ENCODE data around the gene MDC1. TPM values are rescaled to one million over a fixed set of nuclear protein-coding genes. Genes with fewer than 3 reads are reported as not detected.
"Not testable (repeated sequence)": the region's sequence is repeated elsewhere in the genome, so short reads cannot be mapped to it uniquely, and the experiment has no call there.

The MDC1 gene
- total RNA-seq, 2 experiments from 2014 or later: 67.4 to 83.9 TPM

DNA sequence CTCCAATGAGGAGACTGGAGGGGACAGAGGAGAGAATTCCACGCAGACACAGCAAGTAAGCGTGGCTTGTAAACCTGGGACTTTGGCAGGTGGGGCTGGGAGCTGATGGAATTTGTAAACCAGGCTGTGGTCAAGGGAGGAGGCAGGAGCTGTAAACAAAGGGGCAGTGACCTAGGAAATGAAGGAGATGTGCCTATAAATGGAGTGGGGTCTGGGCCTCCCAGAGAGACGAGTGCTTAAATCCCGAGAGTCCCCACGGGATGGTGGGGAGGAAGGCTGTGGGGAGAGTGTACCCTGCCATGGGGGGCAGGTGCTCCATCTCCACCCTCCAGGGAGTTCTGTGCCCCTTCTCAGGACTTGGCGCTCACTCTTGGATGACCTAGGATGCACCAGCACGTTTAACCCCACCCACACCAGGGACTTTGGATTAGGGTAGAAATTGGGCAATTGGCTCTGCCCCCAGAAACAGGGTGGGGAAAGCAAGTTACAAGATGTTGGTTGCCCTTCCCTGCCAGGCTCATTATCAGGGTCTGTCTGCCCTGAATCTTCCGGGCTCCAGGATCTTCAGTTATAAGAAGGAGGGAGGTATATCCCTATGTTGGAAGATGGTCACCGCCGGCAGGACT is 40.3 kb downstream of the MDC1 start:
- CTCF ChIA-PET: interaction anchor here (0.9 to 23.7 kb wide), 3 partner anchors 50 to 230 kb away, joined by 3 to 936 read pairs (median 4); partner anchors contain the start of genes FLOT1, MDC1 and TUBB
- no peak overlapping the region for H3K27ac Mint-ChIP-seq

DNA sequence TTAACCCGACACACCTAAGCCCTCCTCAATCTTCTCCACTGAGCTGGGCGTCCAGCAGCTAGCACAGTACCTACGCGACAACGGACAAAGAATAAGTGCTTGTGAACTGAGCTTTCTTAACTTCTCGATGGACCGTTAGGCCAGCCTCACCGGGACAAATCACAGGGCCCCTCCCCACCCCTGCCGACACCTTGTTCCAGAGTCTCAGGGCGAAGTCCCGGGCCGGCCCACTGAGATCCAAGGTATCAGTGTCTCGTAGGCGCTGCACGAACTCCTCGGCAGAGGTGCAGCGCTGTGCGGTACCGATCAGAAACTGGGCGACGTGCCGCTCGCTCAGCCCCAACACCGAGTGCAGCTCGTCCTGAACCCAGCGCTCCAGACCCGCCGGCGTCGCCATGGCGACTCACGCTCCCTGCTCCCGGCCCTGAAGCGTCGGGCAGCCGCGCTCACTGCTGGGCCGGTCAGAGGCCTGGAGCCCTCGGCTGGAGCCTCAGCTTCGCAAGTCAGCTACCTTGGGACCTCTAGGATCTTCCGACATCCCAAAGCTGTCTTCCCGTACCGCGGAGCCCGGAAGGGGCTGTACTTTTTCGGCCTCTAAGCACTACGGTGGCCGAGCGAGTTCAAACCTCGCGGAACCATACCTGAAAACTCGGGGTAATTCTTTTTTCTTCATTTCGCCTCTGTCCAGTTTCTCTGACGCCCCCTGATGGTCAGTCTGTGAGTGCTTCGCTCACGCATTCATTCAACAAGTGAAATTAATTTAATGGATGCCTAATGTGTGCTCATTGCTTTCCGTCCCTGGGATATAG is 44.4 kb downstream of the MDC1 start, which contains the start of gene DHX16:
DHX16 (minus strand) TSS at position 562 of the 809 bp plus-strand sequence; CDS start at position 397, 165 bp downstream.
- H3K9me3 Mint-ChIP-seq (ENCODE audit: low read depth): no peaks in the 10 kb centered on the region
- CTCF ChIA-PET: interaction anchor here (0.7 to 23.7 kb wide), 28 partner anchors 8 to 219 kb away, joined by 3 to 936 read pairs (median 6); partner anchors contain the start of genes ABCF1, FLOT1, MDC1 and NRM
- peak; percentile 95 for DNase-seq
- H3K36me3 Mint-ChIP-seq: peaks cover 33% of the 10 kb centered on the region
- peak within 1 kb of the TSS; percentile 94 for H3K4me3 Mint-ChIP-seq
- H3K27ac Mint-ChIP-seq: peak within 1 kb of the TSS; percentile 79
- no peaks in the 10 kb centered on the region for H3K27me3 Mint-ChIP-seq
- peak; percentile 85 for ATAC-seq
- peaks cover 38% of the 10 kb centered on the region for H3K4me1 Mint-ChIP-seq

More for the DNA sequence above, 40.3 kb downstream of the MDC1 start:
- Mint-ChIP-seq H3K36me3 (peaks cover 53% of the 10 kb centered on the region), H3K4me3 (no peak overlapping the region), H3K27me3 (no peaks in the 10 kb centered on the region), H3K9me3 (ENCODE audit: low read depth) (no peaks in the 10 kb centered on the region), H3K4me1 (peaks cover 44% of the 10 kb centered on the region)
- DNase-seq: no peak
- ATAC-seq: no peak

- Mint-ChIP-seq H3K27me3 (no peaks in the 10 kb centered on the region), H3K27ac (no peak overlapping the region), H3K9me3 (ENCODE audit: low read depth) (no peaks in the 10 kb centered on the region), H3K4me1 (peaks cover 35% of the 10 kb centered on the region), H3K4me3 (peak overlapping the region; percentile 94), H3K36me3 (peaks cover 24% of the 10 kb centered on the region)
- ATAC-seq: no peak
- CTCF ChIA-PET: interaction anchor here (1.1 to 23.7 kb wide), 4 partner anchors 14 to 126 kb away, joined by 4 to 936 read pairs (median 6); partner anchors contain the start of genes FLOT1, MDC1 and TUBB
- DNase-seq: no peak
Measured at GRCh38 chr6:30670760-30671527, 46.1 kb downstream of the MDC1 start.

GRCh38 chr6:30666300-30666699 is 50.8 kb downstream of the MDC1 start:
- H3K27me3 Mint-ChIP-seq; H3K9me3 Mint-ChIP-seq (ENCODE audit: low read depth); H3K4me3 Mint-ChIP-seq: not testable (repeated sequence)
- CTCF ChIA-PET: interaction anchor here (1.3 to 23.7 kb wide), 2 partner anchors 60 to 69 kb away, joined by 3 to 936 read pairs; partner anchors contain the start of genes FLOT1, MDC1 and TUBB
- ATAC-seq (peak; percentile 39), DNase-seq (peak; percentile 48)
- Mint-ChIP-seq H3K36me3 (peaks cover 46% of the 10 kb centered on the region), H3K27ac (peak overlapping the region; percentile 48), H3K4me1 (peaks cover 19% of the 10 kb centered on the region)

GRCh38 chr6:30664994-30665767 is 51.9 kb downstream of the MDC1 start:
- Mint-ChIP-seq H3K4me3 (no peak overlapping the region), H3K36me3 (peaks cover 42% of the 10 kb centered on the region), H3K27ac (no peak overlapping the region), H3K9me3 (ENCODE audit: low read depth) (no peaks in the 10 kb centered on the region), H3K27me3 (no peaks in the 10 kb centered on the region), H3K4me1 (peaks cover 8% of the 10 kb centered on the region)
- DNase-seq (no peak), ATAC-seq (no peak)
- CTCF ChIA-PET: interaction anchor here (0.7 to 23.7 kb wide), 7 partner anchors 7 to 124 kb away, joined by 3 to 936 read pairs (median 4); partner anchors contain the start of genes DHX16, FLOT1, MDC1 and MRPS18B

DNA sequence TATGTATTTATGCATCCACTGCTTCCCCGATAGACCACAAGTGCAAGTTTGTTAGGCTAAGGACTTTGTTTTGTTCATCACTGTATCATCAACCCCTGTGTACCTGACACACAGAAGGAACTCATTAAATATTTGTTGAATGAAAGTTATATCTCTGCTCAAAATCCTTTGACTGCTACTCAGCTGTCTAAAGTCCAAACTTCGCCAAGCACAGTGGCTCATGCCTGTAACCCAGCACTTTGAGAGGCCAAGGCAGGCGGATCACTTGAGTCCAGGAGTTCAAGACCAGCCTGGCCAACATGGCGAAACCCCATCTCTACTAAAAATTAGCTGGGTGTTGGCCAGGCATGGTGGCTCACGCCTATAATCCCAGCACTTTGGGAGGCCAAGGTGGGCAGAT is 59.2 kb downstream of the MDC1 start:
- ATAC-seq; H3K4me1 Mint-ChIP-seq; H3K4me3 Mint-ChIP-seq; H3K27ac Mint-ChIP-seq; H3K27me3 Mint-ChIP-seq; DNase-seq; H3K9me3 Mint-ChIP-seq (ENCODE audit: low read depth): not testable (repeated sequence)
- CTCF ChIA-PET: interaction anchor here (1.3 to 1.4 kb wide), 2 partner anchors 64 to 73 kb away, joined by 3 read pairs; no protein-coding TSS in a partner anchor
- peaks cover 46% of the 10 kb centered on the region for H3K36me3 Mint-ChIP-seq

- Mint-ChIP-seq H3K9me3 (ENCODE audit: low read depth) (no peaks in the 10 kb centered on the region), H3K4me1 (peaks cover 2% of the 10 kb centered on the region), H3K27me3 (no peaks in the 10 kb centered on the region), H3K36me3 (peaks cover 44% of the 10 kb centered on the region), H3K27ac (no peak overlapping the region), H3K4me3 (no peak overlapping the region)
- ATAC-seq (no peak), DNase-seq (no peak)
- CTCF ChIA-PET: interaction anchor here (1.3 to 1.8 kb wide), 2 partner anchors 15 to 64 kb away, joined by 3 to 10 read pairs; partner anchors contain the start of gene DHX16
Measured at GRCh38 chr6:30657454-30657853, 59.6 kb downstream of the MDC1 start.

- no peaks in the 10 kb centered on the region for H3K27me3 Mint-ChIP-seq
- H3K4me1 Mint-ChIP-seq: peaks cover 2% of the 10 kb centered on the region
- no peak overlapping the region for H3K4me3 Mint-ChIP-seq
- H3K9me3 Mint-ChIP-seq (ENCODE audit: low read depth): no peaks in the 10 kb centered on the region
- H3K27ac Mint-ChIP-seq: no peak overlapping the region
- CTCF ChIA-PET: interaction anchor here (0.9 to 1.8 kb wide), 2 partner anchors 9 to 16 kb away, joined by 3 to 10 read pairs; partner anchors contain the start of gene DHX16
- no peak for DNase-seq
- peaks cover 45% of the 10 kb centered on the region for H3K36me3 Mint-ChIP-seq
- no peak for ATAC-seq
Measured at GRCh38 chr6:30656513-30656912, 60.6 kb downstream of the MDC1 start.

GRCh38 chr6:30655743-30656094 is 61.4 kb downstream of the MDC1 start:
- Mint-ChIP-seq H3K4me3 (no peak overlapping the region), H3K4me1 (peaks cover 2% of the 10 kb centered on the region), H3K9me3 (ENCODE audit: low read depth) (no peaks in the 10 kb centered on the region), H3K27me3 (no peaks in the 10 kb centered on the region), H3K36me3 (peaks cover 48% of the 10 kb centered on the region), H3K27ac (no peak overlapping the region)
- ATAC-seq: no peak
- no peak for DNase-seq
- CTCF ChIA-PET: interaction anchor here (1.8 kb wide), 1 partner anchor 17 kb away, joined by 10 read pairs; the partner anchor contains the start of gene DHX16

DNA sequence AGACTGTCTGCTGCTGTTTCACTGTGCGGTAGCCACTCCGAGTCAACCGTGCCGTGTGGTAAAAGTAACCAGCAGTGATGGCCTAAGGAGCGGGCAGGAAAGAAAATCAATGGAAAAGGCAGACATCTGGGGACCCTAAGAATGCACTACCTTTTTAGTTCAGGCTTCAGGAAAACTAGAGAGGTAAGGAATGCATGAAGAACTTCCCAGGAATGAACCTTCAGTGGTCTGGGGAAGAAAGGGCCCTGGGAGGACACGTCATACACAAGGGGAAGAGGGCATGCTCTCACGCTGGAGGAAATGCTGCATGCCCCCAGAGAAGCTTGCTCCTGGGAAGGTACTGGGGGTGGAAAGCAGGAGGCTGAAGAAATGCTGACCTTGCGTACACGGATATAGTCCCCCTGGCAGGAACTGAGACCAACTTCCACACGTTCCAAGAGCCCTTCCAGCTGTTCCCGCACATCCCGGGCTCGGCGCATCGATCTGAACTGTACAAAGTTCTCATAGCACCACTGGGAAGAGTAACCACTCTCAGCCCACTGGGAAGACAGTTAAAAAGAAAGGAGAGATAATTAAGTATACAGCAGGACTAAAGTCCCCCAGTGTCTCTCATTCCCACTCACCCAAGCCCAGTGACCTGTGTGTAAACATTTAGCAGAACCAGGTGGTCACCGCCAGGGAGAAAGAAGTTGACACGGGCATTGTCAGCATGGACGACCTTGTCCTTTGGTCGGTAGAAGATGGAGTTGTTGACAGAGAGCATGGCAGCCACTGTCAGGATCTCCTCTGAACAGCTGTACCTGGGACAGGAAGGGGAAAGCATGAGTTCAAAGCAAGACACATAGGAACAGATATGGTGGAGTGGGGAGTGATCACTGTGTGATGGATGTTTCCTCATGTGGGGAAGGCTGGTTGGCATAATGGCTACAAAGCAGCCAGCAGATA is 62.0 kb downstream of the MDC1 start:
- ATAC-seq (no peak), DNase-seq (no peak)
- H3K27ac Mint-ChIP-seq: no peak overlapping the region
- H3K27me3 Mint-ChIP-seq: no peaks in the 10 kb centered on the region
- no peak overlapping the region for H3K4me3 Mint-ChIP-seq
- H3K4me1 Mint-ChIP-seq: peaks cover 2% of the 10 kb centered on the region
- no peaks in the 10 kb centered on the region for H3K9me3 Mint-ChIP-seq (ENCODE audit: low read depth)
- CTCF ChIA-PET: interaction anchor here (0.8 kb wide), 1 partner anchor 145 kb away, joined by 3 read pairs; no protein-coding TSS in a partner anchor
- H3K36me3 Mint-ChIP-seq: peaks cover 46% of the 10 kb centered on the region

GRCh38 chr6:30651143-30651542 is 65.9 kb downstream of the MDC1 start:
- no peak overlapping the region for H3K4me3 Mint-ChIP-seq
- no peaks in the 10 kb centered on the region for H3K9me3 Mint-ChIP-seq (ENCODE audit: low read depth)
- H3K27me3 Mint-ChIP-seq: no peaks in the 10 kb centered on the region
- H3K27ac Mint-ChIP-seq: no peak overlapping the region
- DNase-seq: no peak
- peaks cover 30% of the 10 kb centered on the region for H3K36me3 Mint-ChIP-seq
- H3K4me1 Mint-ChIP-seq: peaks cover 18% of the 10 kb centered on the region
- ATAC-seq: no peak
- CTCF ChIA-PET: interaction anchor here (0.7 to 1.5 kb wide), 2 partner anchors 19 to 79 kb away, joined by 3 read pairs; no protein-coding TSS in a partner anchor

All from activated CD8-positive, alpha-beta memory T cell treated with anti-CD3 and anti-CD28 coated beads, Interleukin-2, amount 10 ng/mL, durations not matched to agents 7 days and 5 days (primary cell).